Cardiac fibroblast (primary cell): ENCODE measurements around the gene EGR4.

Experiments used
- DNase-seq, 2 donors: peaks; one replicate each; pipeline versions ENCODE4 v3.0.0 to v3.0.0-alpha.2; 2010; ENCODE audit warnings: low read depth in 2 of 2
- H3K4me3 ChIP-seq, 2 donors: replicated peaks in 1 of 2; 1 replicate in 1 of 2; 2 replicates in 1 of 2; pipeline ENCODE4 v1.5.1; 2011; ENCODE audit warnings: low read depth in 2 of 2, low read length in 2 of 2, mild to moderate bottlenecking in 2 of 2, moderate library complexity in 1 of 2
- CTCF ChIP-seq: IDR thresholded peaks from one replicate; pipeline ENCODE4 v1.5.1; 2011; ENCODE audit warnings: low read depth, mild to moderate bottlenecking, low read length, inconsistent platforms

Gene EGR4

GRCh38 chr2:73283545-73284295 lies 9.6 kb downstream of the EGR4 start:
- TF ChIP-seq CTCF: no peak
- no peak for DNase-seq
- H3K4me3 ChIP-seq: peak overlapping the region; percentile 62 to 74

GRCh38 chr2:73282924-73283544 lies 10.3 kb downstream of the EGR4 start:
- no peak for DNase-seq
- peak overlapping the region; percentile 62 to 74 for H3K4me3 ChIP-seq
- no peak for TF ChIP-seq CTCF

GRCh38 chr2:73281244-73281643 lies 12.1 kb downstream of the EGR4 start:
- peak in 1 of 2 donors; percentile 10 for DNase-seq
- TF ChIP-seq CTCF: no peak
- H3K4me3 ChIP-seq: no peak overlapping the region

- H3K4me3 ChIP-seq: no peak overlapping the region
- no peak for TF ChIP-seq CTCF
- no peak for DNase-seq
Measured at GRCh38 chr2:73279852-73280251, 13.5 kb downstream of the EGR4 start.

- no peak for TF ChIP-seq CTCF
- no peak for DNase-seq
- no peak overlapping the region for H3K4me3 ChIP-seq
Measured at GRCh38 chr2:73272270-73272669, 21.1 kb downstream of the EGR4 start.

GRCh38 chr2:73269686-73270465 lies 23.5 kb downstream of the EGR4 start:
- DNase-seq: no peak
- no peak for TF ChIP-seq CTCF
- H3K4me3 ChIP-seq: no peak overlapping the region
